ENCODE results near the gene ATG2A.

The ATG2A gene

GRCh38 chr11:64885367-64886286 lies 31.4 kb downstream of the ATG2A start:
- DNase-seq (ENCODE audit: low read depth, low spot score): no peak

DNA sequence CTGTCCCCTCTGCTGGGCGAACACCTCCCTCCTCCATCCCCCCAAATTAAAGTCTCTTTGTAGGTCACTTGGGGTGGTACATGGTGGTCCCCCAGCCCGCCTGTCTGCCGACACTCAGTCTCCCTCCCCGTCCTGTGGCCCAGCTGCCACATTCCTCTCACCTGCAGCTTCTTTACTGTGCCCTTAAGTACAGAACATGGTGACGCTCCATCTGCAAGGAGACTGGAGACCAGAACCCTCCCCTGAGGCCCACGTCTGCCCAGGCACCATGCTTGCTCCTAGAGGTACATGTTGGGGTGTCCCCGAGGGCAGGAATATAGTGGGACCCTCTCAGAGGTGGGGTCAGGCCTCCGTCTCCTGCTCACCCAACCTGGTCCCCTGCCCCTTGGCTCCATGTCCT lies 33.0 kb downstream of the ATG2A start:
- DNase-seq (ENCODE audit: low read depth, low spot score): no peak

GRCh38 chr11:64883575-64883974 lies 33.4 kb downstream of the ATG2A start:
- no peak for DNase-seq (ENCODE audit: low read depth, low spot score)

- no peak for DNase-seq (ENCODE audit: low read depth, low spot score)
Observed at GRCh38 chr11:64882243-64882642, 34.8 kb downstream of the ATG2A start.

GRCh38 chr11:64881476-64881875 lies 35.5 kb downstream of the ATG2A start:
- no peak for DNase-seq (ENCODE audit: low read depth, low spot score)

GRCh38 chr11:64880240-64881001 lies 36.6 kb downstream of the ATG2A start:
- no peak for DNase-seq (ENCODE audit: low read depth, low spot score)

DNA sequence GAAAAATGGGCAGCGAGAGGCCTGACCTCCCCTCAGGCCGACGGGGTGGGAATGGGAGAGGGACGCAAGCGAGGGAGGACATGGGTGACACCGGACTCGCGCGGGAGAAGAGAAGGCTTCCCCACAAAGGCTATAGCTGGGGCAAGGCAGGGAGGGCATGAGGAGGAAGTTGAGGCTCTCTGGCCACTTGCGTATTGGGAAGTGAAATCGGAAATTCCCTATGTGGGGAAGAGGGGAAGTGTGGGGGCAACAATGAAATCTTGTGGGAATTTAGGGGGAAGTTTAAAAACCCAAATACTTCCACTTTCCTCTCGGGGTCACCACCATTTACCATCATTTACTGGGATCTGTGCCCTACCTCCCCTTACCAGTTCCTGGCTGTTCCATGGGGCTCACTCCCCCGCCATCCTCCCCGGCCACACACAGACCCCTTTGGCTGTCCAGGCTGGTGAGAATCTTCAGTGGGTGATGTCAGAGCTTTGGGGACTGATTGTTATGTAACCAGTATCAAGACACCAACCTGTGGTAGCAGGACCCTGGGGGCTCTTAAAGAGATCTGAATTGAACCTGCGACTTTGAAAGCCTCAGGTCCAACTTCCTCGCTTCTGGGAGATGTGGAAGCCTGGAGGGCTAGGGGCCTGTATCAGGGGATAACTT lies 37.6 kb downstream of the ATG2A start:
- DNase-seq (ENCODE audit: low read depth, low spot score): no peak

- peak; percentile 99 for DNase-seq (ENCODE audit: low read depth, low spot score)
Observed at GRCh38 chr11:64878494-64879243, 38.3 kb downstream of the ATG2A start, which contains the start of gene EHD1. TSS of gene EHD1 (minus strand) at chr11:64878621. CDS start at chr11:64878464, 157 bp downstream.

GRCh38 chr11:64878223-64878493 lies 38.9 kb downstream of the ATG2A start:
- no peak for DNase-seq (ENCODE audit: low read depth, low spot score)

- DNase-seq (ENCODE audit: low read depth, low spot score): peak; percentile 44
Observed at GRCh38 chr11:64877390-64878222, 39.4 kb downstream of the ATG2A start.

- DNase-seq (ENCODE audit: low read depth, low spot score): peak; percentile 82
Observed at GRCh38 chr11:64876835-64877341, 40.1 kb downstream of the ATG2A start.

- no peak for DNase-seq (ENCODE audit: low read depth, low spot score)
Observed at GRCh38 chr11:64876229-64876750, 40.7 kb downstream of the ATG2A start.

- no peak for DNase-seq (ENCODE audit: low read depth, low spot score)
Observed at GRCh38 chr11:64875369-64876228, 41.4 kb downstream of the ATG2A start.

- DNase-seq (ENCODE audit: low read depth, low spot score): no peak
Observed at GRCh38 chr11:64874308-64875240, 42.4 kb downstream of the ATG2A start.

- DNase-seq (ENCODE audit: low read depth, low spot score): no peak
Observed at GRCh38 chr11:64872790-64873488, 44.1 kb downstream of the ATG2A start.

DNA sequence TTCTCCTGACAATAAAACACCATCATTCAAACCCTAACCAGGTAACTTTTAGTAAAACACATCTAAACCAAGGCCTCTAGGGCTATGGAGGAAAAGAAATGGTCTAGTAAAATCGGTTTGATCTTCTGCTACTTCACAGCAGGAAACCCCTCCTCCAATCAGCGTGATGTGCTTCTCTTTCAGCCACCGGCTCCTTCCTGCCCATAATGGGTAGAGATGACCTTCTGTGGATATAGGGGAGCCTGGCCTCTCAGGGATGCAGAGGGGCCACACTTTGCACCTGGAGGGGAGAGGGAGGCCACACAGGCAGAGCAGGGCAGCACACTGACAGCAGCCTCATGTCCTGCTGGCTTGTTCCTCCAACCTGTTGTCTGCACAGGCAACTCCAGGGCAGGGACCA lies 45.5 kb downstream of the ATG2A start:
- DNase-seq (ENCODE audit: low read depth, low spot score): no peak

- no peak for DNase-seq (ENCODE audit: low read depth, low spot score)
Observed at GRCh38 chr11:64870893-64871466, 46.0 kb downstream of the ATG2A start.
